Activated T-helper 2 cell treated with anti-CD3 and anti-CD28 coated beads, Interferon-gamma antibody, Interleukin-2, Interleukin-4, amounts not matched to agents 10 μg/mL and 5 μg/mL and 100 μg/mL, durations not matched to agents 14 hours and 24 hours and 36 hours (primary cell): ENCODE results near the gene KMO. TPM values are rescaled to one million over a fixed set of nuclear protein-coding genes. Genes with fewer than 3 reads are reported as not detected.

Experiments used
- DNase-seq: peaks from one replicate; pipeline ENCODE4 v3.0.0; 2021; ENCODE audit warnings: low spot score
- H3K27ac Mint-ChIP-seq: one replicate; pipeline ENCODE4 v1.8.0; 2021; ENCODE audit warnings: mixed read lengths
- H3K27me3 Mint-ChIP-seq: one replicate; pipeline ENCODE4 v1.8.0; 2021; ENCODE audit warnings: low read depth, mixed read lengths
- H3K36me3 Mint-ChIP-seq: one replicate; pipeline ENCODE4 v1.8.0; 2021; ENCODE audit warnings: low read depth, mixed read lengths
- H3K4me1 Mint-ChIP-seq: one replicate; pipeline ENCODE4 v1.8.0; 2021; ENCODE audit warnings: low read depth, mixed read lengths
- H3K4me3 Mint-ChIP-seq: one replicate; pipeline ENCODE4 v1.8.0; 2021; ENCODE audit warnings: low read depth, mild to moderate bottlenecking, moderate library complexity, mixed read lengths
- H3K9me3 Mint-ChIP-seq: one replicate; pipeline ENCODE4 v1.8.0; 2021; ENCODE audit warnings: mixed read lengths
- intact Hi-C: fragments of 100-400 bp; cut with micrococcal nuclease; formaldehyde crosslinking; loops from one replicate; pipeline ENCODE4 v1.15.1; 2023
- total RNA-seq: library from RNA; stranded (reverse); gene quantifications from 2 replicates; pipeline ENCODE4 v1.2.3, GENCODE V29; 2022

The KMO gene
- total RNA-seq, 1 donor from 2014 or later: 0.05 TPM

DNA sequence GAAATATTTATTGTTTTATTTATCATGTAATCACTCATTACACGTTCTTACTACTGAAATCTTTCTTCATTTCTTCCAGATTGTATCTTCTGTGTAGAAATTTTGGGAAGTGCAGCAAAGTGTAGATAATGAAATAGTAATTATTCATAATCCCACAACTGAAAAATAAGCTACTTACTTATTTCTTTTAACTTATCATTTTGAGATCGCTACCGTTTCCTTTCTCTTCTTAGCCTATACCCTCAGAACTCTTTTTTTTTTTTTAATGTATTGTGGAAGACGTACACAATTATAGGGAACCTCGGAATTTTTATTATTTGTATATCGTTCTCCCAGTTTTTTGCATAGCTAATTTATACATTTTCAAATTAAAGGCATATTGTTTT is 12.1 kb upstream of the KMO start:
- H3K36me3 Mint-ChIP-seq: peaks cover 19% of the 10 kb centered on the region
- intact Hi-C loops: no loop called here
- H3K4me1 Mint-ChIP-seq: peaks cover 18% of the 10 kb centered on the region
- no peak for DNase-seq
- H3K4me3 Mint-ChIP-seq: no peak overlapping the region
- H3K27me3 Mint-ChIP-seq: peaks cover 32% of the 10 kb centered on the region
- H3K9me3 Mint-ChIP-seq: no peaks in the 10 kb centered on the region
- no peak overlapping the region for H3K27ac Mint-ChIP-seq

DNA sequence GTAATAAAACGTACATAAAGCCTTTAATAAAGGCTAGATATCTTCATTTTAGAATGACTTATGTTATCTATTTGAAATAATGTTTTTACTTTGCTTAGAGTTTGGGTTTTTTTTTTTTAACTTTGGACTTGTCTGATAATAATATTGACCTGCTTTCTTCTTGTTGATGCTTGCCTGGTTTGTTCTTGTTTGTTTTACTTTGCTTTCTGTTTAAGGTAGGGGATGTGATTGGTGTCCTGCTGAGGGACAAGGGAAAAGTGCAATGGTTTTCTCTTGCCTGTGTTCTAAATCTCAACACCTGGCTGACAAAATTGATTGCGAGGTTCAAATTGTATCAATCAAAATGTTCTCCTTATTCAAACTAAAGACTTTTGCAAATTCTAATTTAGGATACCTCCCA is 10.5 kb upstream of the KMO start:
- no peak for DNase-seq
- intact Hi-C loops: no loop called here
- peaks cover 18% of the 10 kb centered on the region for H3K4me1 Mint-ChIP-seq
- no peaks in the 10 kb centered on the region for H3K9me3 Mint-ChIP-seq
- H3K4me3 Mint-ChIP-seq: no peak overlapping the region
- peaks cover 8% of the 10 kb centered on the region for H3K36me3 Mint-ChIP-seq
- no peak overlapping the region for H3K27ac Mint-ChIP-seq
- peaks cover 39% of the 10 kb centered on the region for H3K27me3 Mint-ChIP-seq

DNA sequence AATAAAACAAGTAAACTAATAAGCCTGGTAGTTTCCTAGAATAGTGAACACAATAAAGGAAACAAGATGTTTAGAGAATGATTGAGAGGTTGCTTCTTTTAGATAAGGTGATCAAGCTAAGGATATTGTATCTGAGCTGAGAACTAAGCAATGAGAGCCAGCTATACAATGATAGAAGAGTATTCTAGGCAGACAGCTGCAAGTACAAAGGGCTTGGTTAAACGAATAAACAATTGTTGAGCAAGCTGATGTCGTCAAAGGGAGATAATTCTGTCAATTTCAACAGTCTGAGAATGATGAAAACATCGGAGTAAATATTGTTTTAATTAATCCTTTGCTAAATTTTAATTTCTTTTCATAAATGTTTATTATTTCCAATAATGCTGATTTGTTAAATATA is 7.2 kb upstream of the KMO start:
- no peaks in the 10 kb centered on the region for H3K9me3 Mint-ChIP-seq

DNA sequence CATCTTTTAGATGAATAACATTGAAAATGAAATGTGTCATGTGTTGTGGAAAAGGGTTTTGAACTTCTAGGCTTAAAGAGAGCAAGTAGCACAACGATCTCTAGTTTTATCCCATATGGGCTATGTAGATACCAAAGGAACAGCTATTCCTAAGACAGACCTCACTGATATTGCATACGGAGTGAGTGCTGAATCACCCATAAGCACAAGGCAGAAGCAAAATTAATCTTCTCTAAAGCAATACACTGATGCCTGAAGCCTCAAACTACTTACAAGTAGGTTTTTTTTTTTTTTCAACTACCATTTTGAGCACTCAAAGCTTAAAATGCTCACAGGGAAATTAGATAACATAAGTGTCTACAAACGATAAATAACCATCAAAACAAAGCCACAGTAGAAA is 5.0 kb upstream of the KMO start:
- peaks cover 11% of the 10 kb centered on the region for H3K4me1 Mint-ChIP-seq
- no peaks in the 10 kb centered on the region for H3K36me3 Mint-ChIP-seq
- no peak overlapping the region for H3K27ac Mint-ChIP-seq
- H3K27me3 Mint-ChIP-seq: peaks cover 42% of the 10 kb centered on the region
- intact Hi-C loops: no loop called here
- no peak for DNase-seq
- H3K4me3 Mint-ChIP-seq: no peak overlapping the region
- H3K9me3 Mint-ChIP-seq: no peaks in the 10 kb centered on the region

More for the DNA sequence above, 7.2 kb upstream of the KMO start:
- Mint-ChIP-seq H3K4me1 (peaks cover 4% of the 10 kb centered on the region), H3K27me3 (peaks cover 47% of the 10 kb centered on the region), H3K27ac (no peak overlapping the region), H3K4me3 (no peak overlapping the region), H3K36me3 (no peaks in the 10 kb centered on the region)
- intact Hi-C loops: no loop called here
- DNase-seq: no peak

DNA sequence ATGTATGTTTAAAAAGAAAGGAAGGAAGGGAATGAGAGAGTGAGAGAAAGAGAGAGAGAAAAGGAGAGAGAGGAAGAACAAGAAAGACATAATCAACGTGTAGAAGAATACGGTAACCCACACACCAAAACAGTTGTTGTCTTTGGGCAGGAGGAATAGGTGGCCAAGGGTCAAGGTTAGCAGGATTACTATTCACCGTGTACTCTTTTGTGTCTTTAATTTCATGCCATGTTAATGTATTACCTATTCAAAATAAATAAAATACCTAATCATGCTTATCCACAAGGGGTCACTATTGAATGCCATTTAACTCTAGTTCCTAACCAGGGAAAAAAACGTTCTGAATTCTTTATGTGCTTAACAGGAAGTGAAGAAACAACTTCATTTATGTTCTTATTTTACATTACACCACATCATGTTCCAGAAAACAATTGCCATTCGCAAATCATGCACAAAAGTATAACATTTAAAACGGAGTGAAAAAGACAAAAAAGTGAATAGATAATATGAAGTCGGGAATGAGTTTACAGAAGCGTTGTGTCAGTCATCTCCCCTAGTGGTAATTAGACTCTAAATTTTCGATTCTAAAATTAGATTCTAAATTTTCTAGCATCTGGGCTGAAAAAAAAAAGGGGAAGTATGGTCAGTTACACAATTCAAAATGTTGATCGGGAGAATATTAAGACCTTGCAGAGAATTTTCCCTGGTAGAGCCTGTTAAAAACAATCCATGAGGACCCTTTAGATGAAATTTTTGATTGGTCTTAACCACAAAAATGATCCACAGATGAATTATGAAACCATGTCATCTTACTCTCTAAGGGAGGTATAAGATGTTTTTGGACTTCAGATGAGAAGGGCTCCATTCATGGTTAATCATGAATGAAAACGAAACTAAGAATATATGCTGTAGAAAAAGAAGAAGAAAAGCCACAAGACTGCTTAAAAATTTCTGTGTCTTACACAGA is 700 bp upstream of the KMO start:
- Mint-ChIP-seq H3K4me1 (peaks cover 22% of the 10 kb centered on the region), H3K9me3 (no peaks in the 10 kb centered on the region), H3K36me3 (no peaks in the 10 kb centered on the region), H3K27me3 (peaks cover 22% of the 10 kb centered on the region), H3K27ac (peak overlapping the region; percentile 94), H3K4me3 (peak overlapping the region; percentile 94)
- intact Hi-C loops: loop anchor here (1.0 to 5.0 kb wide), 9 partner anchors 13 to 486 kb away; partner anchors contain the start of genes CHML, EXO1, FH and OPN3
- DNase-seq: no peak

DNA sequence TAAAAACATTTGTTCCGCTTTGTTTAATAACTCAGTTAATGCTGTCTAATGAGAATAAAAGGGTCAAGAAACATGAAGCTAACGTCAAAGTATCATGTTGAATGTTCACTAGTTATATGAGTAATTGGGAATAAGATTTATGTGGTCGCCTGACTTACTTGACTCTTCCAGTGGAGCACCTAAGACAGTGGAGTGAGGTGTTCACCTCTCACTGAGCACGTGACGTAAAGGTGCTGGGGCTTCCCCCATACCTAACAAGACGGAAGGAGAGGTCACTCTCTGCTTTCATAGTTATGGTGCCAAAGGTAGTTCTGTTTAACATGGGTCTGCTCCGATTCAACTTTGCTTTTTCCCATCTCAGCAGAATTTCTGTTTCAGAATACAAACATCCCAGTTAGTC is 686 bp downstream of the KMO start:
- peaks cover 18% of the 10 kb centered on the region for H3K27me3 Mint-ChIP-seq
- no peaks in the 10 kb centered on the region for H3K36me3 Mint-ChIP-seq
- no peak for DNase-seq
- H3K27ac Mint-ChIP-seq: no peak overlapping the region
- H3K4me3 Mint-ChIP-seq: no peak overlapping the region
- peaks cover 5% of the 10 kb centered on the region for H3K9me3 Mint-ChIP-seq
- intact Hi-C loops: loop anchor here (2.0 to 5.0 kb wide), 5 partner anchors 14 to 484 kb away; partner anchors contain the start of genes CHML, EXO1, FH and OPN3
- peaks cover 28% of the 10 kb centered on the region for H3K4me1 Mint-ChIP-seq

DNA sequence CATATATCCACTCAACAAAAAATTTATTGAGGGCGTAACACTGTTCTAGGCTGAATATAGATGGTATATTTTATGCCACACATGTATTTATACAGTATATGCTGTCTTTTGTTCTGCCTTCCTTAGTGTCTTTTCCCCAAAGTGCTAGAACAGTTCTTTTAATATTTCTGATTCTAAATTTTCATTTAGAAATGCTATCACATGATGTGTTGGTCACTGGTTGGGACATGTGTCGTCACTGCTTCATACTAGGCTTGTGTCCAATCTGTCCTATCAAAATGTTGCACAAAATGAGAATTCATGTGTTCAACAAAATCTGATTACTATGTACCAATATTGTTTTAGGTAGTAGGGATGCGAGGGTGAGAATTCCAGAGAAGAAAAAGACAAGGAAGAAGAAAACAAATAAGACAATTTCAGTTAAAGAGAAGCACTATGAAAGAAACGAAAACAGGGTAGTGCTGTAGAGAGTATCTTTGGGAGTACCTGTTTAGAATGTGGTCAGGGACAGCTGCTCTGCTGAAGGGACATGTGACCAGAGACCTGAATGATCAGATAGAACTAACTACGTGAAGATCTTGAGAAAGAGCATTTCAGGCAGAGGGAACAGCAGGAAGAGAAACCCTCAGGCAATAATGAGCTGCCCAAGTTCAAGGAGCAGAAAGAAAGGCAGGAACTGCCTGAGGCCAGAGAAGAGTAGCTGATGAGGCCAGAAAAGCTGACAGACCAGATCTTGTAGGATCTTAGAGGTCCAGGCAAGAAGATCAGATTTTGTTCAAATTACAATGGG is 1.3 kb downstream of the KMO start:
- H3K27me3 Mint-ChIP-seq: peaks cover 16% of the 10 kb centered on the region
- peaks cover 5% of the 10 kb centered on the region for H3K9me3 Mint-ChIP-seq
- intact Hi-C loops: loop anchor here (2.0 to 5.0 kb wide), 5 partner anchors 15 to 484 kb away; partner anchors contain the start of genes CHML, EXO1, FH and OPN3
- no peaks in the 10 kb centered on the region for H3K36me3 Mint-ChIP-seq
- DNase-seq: no peak
- peaks cover 28% of the 10 kb centered on the region for H3K4me1 Mint-ChIP-seq
- no peak overlapping the region for H3K27ac Mint-ChIP-seq
- H3K4me3 Mint-ChIP-seq: no peak overlapping the region

DNA sequence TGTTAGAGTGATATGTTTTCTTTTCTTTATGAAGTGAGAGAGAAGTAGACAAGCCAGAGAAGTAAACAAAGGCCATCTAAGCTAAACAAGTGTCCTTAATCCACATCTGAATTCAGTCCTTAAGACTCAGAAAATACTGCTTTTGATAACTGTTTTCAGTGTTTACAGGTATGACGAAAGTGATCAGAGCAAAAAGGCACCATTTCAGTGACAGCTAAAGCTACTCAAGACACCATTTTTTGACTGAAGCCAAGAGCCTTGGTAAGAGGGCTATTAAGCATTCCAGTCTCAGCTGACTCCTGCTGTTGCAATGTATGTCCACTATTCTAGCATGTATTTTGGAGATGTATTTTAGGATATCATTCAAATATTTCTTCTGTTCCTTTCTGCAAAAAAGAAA is 4.1 kb downstream of the KMO start:
- peaks cover 24% of the 10 kb centered on the region for H3K4me1 Mint-ChIP-seq
- H3K27me3 Mint-ChIP-seq: peaks cover 16% of the 10 kb centered on the region
- H3K4me3 Mint-ChIP-seq: no peak overlapping the region
- H3K36me3 Mint-ChIP-seq: no peaks in the 10 kb centered on the region
- peaks cover 5% of the 10 kb centered on the region for H3K9me3 Mint-ChIP-seq
- no peak overlapping the region for H3K27ac Mint-ChIP-seq
- DNase-seq: no peak
- intact Hi-C loops: no loop called here

DNA sequence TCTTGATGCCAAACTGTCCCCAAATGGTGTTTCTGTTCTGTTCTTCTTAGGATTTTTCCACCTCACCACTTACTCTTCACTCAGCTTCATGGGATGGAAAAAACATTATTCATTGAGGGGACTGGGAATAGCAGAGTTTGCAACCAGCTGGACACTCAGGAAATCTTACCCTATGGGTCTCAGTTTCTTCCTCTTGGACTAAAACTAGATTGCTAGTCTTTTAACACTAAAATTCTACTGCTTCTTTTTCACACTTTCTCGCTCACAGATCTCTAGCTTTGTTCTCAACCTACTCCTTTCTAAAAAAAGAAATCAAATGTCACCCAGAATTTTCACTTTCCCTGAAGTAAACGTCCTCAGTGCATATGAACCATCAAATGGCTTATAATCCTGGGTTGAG is 4.8 kb downstream of the KMO start:
- Mint-ChIP-seq H3K4me3 (no peak overlapping the region), H3K36me3 (no peaks in the 10 kb centered on the region), H3K9me3 (peaks cover 5% of the 10 kb centered on the region), H3K27me3 (peaks cover 16% of the 10 kb centered on the region), H3K4me1 (peaks cover 19% of the 10 kb centered on the region), H3K27ac (no peak overlapping the region)
- intact Hi-C loops: no loop called here
- no peak for DNase-seq

DNA sequence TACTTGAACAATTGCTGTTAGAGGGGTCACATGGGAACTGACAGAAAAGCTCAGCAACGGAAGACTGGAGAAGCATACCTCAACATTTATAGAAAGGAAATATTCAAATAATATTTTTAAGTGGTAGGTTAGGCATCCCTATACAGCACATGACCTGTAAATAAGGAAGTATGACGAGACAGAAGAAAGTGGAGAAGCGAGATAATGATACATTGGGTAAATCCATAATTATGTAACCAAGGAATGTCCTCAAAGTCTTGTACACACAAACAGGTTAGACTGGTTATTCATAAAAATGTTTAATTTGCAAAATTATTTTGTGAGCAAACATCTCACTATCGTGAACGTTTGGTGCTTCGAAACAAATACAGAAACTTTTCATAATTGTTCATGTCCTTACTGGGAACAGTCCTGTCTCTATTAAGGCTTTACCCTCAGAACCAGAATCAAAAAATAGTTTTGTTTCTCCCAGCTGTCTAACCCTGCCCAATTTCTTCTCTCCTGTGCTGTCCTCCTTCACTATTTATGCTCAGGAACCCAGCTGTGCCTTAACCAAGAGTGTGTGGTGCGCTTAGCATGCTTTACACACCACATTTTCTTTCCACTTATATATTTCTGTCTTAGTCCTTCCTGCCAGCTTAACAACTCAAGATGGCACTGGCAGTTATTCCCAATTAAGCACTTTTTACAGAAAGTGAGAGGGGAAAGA is 10.2 kb downstream of the KMO start:
- Mint-ChIP-seq H3K4me3 (no peak overlapping the region), H3K27ac (no peak overlapping the region), H3K36me3 (no peaks in the 10 kb centered on the region), H3K4me1 (no peaks in the 10 kb centered on the region), H3K27me3 (peaks cover 11% of the 10 kb centered on the region), H3K9me3 (peaks cover 5% of the 10 kb centered on the region)
- intact Hi-C loops: no loop called here
- DNase-seq: no peak

DNA sequence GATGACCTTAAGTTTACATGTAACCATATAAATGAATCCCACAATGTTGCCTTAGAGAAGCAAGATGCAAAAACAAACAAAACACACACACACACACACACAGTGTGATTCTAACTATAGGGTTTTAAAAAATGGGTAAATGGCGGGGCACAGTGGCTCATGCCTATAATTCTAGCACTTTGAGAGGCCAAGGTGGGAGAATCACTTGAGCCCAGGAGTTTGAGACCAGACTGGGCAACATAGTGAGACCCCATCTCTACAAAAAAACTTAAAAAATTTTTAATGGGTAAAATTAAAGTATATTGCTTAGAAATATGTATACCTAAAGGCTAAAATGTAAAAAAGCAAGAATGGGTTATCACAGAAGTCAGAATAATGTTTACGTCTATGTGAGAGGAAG is 15.8 kb downstream of the KMO start:
- intact Hi-C loops: no loop called here
- Mint-ChIP-seq H3K27me3 (peaks cover 15% of the 10 kb centered on the region), H3K27ac (no peak overlapping the region), H3K36me3 (no peaks in the 10 kb centered on the region), H3K4me1 (peaks cover 21% of the 10 kb centered on the region), H3K9me3 (peaks cover 5% of the 10 kb centered on the region), H3K4me3 (no peak overlapping the region)
- no peak for DNase-seq

DNA sequence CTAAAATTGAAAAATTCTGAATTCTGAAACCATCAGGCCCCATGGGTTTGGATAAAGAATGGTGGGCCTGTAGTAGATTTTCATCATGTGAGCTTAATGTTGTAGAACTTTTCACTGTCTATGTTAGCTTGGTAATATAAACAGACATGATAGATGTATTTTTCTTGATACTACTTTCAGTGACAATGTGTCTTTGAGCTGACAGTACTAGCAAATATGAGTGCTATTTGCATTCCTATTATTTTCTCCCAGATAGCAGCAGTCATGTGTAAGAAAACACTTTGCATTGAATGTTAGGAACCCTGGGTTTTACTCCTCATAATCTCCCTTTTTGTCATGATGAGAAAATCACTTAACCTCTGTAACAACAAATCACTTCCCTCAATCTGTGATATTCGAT is 18.1 kb downstream of the KMO start:
- Mint-ChIP-seq H3K4me1 (peaks cover 21% of the 10 kb centered on the region), H3K27ac (peak overlapping the region; percentile 96), H3K36me3 (no peaks in the 10 kb centered on the region), H3K4me3 (no peak overlapping the region), H3K27me3 (peaks cover 15% of the 10 kb centered on the region), H3K9me3 (peaks cover 5% of the 10 kb centered on the region)
- DNase-seq: no peak
- intact Hi-C loops: no loop called here
